GM19193 (cell line): ENCODE results near the gene KDELR3.

Experiments used
- POLR2A ChIP-seq: IDR thresholded peaks from 4 replicates; pipeline ENCODE4 v1.6.1; 2011; ENCODE audit not compliant: insufficient read depth, insufficient read length; ENCODE audit errors: extremely low read depth

Gene KDELR3

GRCh38 chr22:38505541-38506117 lies 37.7 kb downstream of the KDELR3 start:
- no peak for TF ChIP-seq POLR2A

GRCh38 chr22:38506118-38506962 lies 38.4 kb downstream of the KDELR3 start, which contains the start of gene DDX17:
DDX17 (minus strand) TSS chr22:38506311.
- TF ChIP-seq POLR2A: peak; percentile 77

GRCh38 chr22:38510416-38510970 lies 42.6 kb downstream of the KDELR3 start:
- no peak for TF ChIP-seq POLR2A

- TF ChIP-seq POLR2A: no peak
These were observed 45.2 kb downstream of the KDELR3 start for GRCh38 chr22:38513063-38513462.

GRCh38 chr22:38518620-38519019 lies 50.7 kb downstream of the KDELR3 start:
- no peak for TF ChIP-seq POLR2A

- no peak for TF ChIP-seq POLR2A
These were observed 51.8 kb downstream of the KDELR3 start for GRCh38 chr22:38519453-38520250.

GRCh38 chr22:38523029-38523428 lies 55.1 kb downstream of the KDELR3 start:
- TF ChIP-seq POLR2A: no peak

GRCh38 chr22:38523479-38523878 lies 55.6 kb downstream of the KDELR3 start:
- no peak for TF ChIP-seq POLR2A

- no peak for TF ChIP-seq POLR2A
These were observed 56.5 kb downstream of the KDELR3 start for GRCh38 chr22:38524429-38524828.

GRCh38 chr22:38531251-38531938 lies 63.5 kb downstream of the KDELR3 start:
- no peak for TF ChIP-seq POLR2A
